T-helper 2 cell treated with Interferon-gamma antibody and Interleukin-4, amounts not matched to agents 100 ng/mL and 5 ng/mL, for 36 hours (primary cell): ENCODE results near the gene RGS19. TPM values are rescaled to one million over a fixed set of nuclear protein-coding genes. Genes with fewer than 3 reads are reported as not detected.

Experiments used
- intact Hi-C: fragments of 100-400 bp; cut with micrococcal nuclease; formaldehyde crosslinking; loops from one replicate; pipeline ENCODE4 v1.15.1; 2023
- total RNA-seq: library from RNA; stranded (reverse); gene quantifications from 2 replicates; pipeline ENCODE4 v1.2.3, GENCODE V29; 2022

RGS19 gene
- total RNA-seq, 1 donor from 2014 or later: 96.3 TPM

GRCh38 chr20:64024141-64024990, 55.0 kb downstream of the RGS19 start:
- intact Hi-C loops: no loop called here

- intact Hi-C loops: no loop called here
Measured at GRCh38 chr20:64023361-64024140, 55.8 kb downstream of the RGS19 start.

Other genes starting within 250 kb of the RGS19 start
- gene ZBTB46, start 248.3 kb downstream of the RGS19 start, total RNA-seq: 0.16 and 0.32 TPM in 2 replicates
- gene ABHD16B, start 218.0 kb downstream of the RGS19 start, total RNA-seq: not detected in 2 replicates
- gene TPD52L2, start 214.2 kb downstream of the RGS19 start, total RNA-seq: 46.4 and 48.3 TPM in 2 replicates
- 50.4 and 53.8 TPM in 2 replicates for gene DNAJC5, start 184.4 kb downstream of the RGS19 start, total RNA-seq
- 46.3 and 47.7 TPM in 2 replicates for gene UCKL1, start 123.1 kb downstream of the RGS19 start, total RNA-seq
- 25.8 and 26.9 TPM in 2 replicates for gene ZNF512B, start 109.6 kb downstream of the RGS19 start, total RNA-seq
- 21.8 TPM in 2 replicates for gene SAMD10, start 99.9 kb downstream of the RGS19 start, total RNA-seq
- 69.3 and 69.4 TPM in 2 replicates for gene PRPF6, start 98.4 kb downstream of the RGS19 start, total RNA-seq
- 4.9 and 5.3 TPM in 2 replicates for gene C20orf204, start 43.3 kb downstream of the RGS19 start, total RNA-seq
- gene SOX18, start 29.9 kb downstream of the RGS19 start, total RNA-seq: 0.68 and 0.75 TPM in 2 replicates
- gene TCEA2, start 16.3 kb downstream of the RGS19 start, total RNA-seq: 60.8 and 61.5 TPM in 2 replicates
- gene OPRL1, start 564 bp upstream of the RGS19 start, total RNA-seq: 0.70 and 0.89 TPM in 2 replicates
- gene LKAAEAR1, start 4.9 kb upstream of the RGS19 start, total RNA-seq: 0.34 TPM in 1 of 2 replicates, not detected in the other
- gene NPBWR2, start 28.0 kb upstream of the RGS19 start, total RNA-seq: not detected in 2 replicates
- gene MYT1, start 84.9 kb upstream of the RGS19 start, total RNA-seq: not detected in 2 replicates
- 42.2 and 47.9 TPM in 2 replicates for gene PCMTD2, start 176.2 kb upstream of the RGS19 start, total RNA-seq